Adipose tissue (tissue), 3 donors: ENCODE measurements around the gene ATP9B. TPM values are rescaled to one million over a fixed set of nuclear protein-coding genes. Genes with fewer than 3 reads are reported as not detected.

ENCODE experiments used
- H3K27ac ChIP-seq: one replicate; pipeline ENCODE4 v1.5.1; 2013; ENCODE audit warnings: low read depth, low read length
- WGBS, 3 donors: extraction: QIAGEN DNeasy Blood & Tissue Kit; methylation state at CpG; one replicate each; pipeline ENCODE4 v1.1.7; 2013; 5-methylcytosine and 5-hydroxymethylcytosine counted together
- polyA plus RNA-seq, 3 donors: library from polyadenylated mRNA; stranded (reverse); fragments of 200-250 nt; gene quantifications; one replicate each; pipeline ENCODE4 v1.2.3, GENCODE V29; 2013
- donor health status: healthy with polysubstance abuse.
- donor health status: Bipolar disorder and iron deficiency.
- donor health status: healthy.

ATP9B gene
- polyA plus RNA-seq, 3 donors: 7.3 to 13.5 (median 9.3) TPM

DNA sequence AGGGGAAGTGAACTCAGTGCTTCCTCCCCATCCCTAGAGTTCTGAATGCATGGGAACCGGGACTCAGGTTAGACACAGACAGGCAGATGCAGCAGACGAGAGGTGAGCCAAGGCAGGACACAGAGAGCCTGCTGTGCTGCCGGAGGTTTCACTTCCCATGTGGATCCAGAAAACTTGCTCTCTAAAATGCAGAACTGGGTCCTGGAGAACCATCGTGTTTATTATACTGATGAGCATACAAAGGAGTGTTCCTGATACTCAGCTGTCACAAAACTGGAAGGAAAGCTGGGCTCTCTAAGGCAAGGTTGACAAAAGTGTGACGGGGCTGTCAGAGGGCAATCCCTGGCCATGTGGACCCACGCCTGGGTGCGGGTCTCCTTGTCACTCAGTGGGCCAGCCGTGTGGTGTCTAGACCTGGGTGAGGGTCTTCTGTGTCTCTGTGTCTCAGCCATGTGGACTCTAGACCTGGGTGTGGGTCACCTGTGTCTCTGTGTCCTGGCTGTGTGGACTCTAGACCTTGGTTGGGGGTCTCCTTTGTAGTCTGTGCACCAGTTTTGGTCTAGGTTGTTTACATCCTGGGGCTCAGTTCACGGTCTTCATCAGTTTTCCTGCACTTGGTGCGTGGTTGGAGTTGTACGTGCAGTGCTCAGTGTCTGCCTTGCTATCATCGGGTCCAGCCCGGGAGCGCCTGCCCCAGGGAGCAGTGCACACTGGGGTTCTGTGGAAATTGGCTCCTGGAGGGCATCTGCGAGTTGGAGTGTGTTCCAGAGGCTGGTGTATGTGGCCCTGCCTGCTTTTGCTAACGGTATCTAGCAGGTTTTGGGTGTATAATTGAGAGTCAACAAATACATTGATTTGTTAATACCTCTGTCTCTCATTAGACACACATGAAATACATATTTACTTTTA lies 141.1 kb downstream of the ATP9B start:
- WGBS, 3 donors: 90 to 94% (median 94%) methylated on average over 16 of the region's 16 CpGs
- no peak overlapping the region for H3K27ac ChIP-seq

DNA sequence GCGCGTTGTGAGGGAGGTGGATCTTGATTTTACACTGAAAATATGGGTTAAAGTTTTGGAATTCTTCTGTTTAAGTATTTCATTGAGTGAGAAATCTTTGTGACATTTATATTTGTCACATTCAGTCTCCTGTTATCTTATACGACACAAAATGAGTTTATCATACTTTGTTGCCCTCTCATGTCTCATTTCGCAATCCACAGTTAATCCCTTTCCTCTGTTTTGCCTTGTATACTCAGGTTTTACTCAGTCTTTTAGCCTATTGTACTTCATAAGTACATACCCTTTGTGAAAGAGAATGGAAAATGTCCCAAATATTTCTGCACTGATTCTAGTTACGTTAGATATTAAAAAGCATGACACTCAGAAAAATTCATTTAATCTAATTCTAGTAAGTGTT lies 142.7 kb downstream of the ATP9B start:
- no peak overlapping the region for H3K27ac ChIP-seq
- 80 to 87% (median 83%) methylated on average over 5 of the region's 5 CpGs for whole genome bisulfite sequencing, 3 donors

DNA sequence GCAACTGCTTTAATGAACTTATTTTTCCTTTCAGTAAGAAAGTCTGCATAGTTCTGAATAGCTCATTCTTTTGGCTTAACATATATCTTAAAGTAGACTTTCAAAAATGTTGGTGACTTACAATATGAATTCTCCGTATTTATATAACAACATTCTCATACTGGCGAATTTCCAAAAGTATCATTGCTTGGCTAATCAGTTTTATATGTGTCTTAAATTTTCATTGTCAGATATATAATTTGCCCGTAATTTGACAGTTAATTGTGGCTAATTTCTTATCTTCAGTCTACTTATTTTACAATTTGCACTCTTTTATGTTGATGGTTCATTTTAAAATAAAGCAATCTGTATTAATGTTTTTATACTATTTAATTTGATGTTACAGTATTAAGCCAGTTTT lies 144.9 kb downstream of the ATP9B start:
- no peak overlapping the region for H3K27ac ChIP-seq
- 93 to 96% (median 95%) methylated on average over 3 of the region's 3 CpGs for WGBS, 3 donors

DNA sequence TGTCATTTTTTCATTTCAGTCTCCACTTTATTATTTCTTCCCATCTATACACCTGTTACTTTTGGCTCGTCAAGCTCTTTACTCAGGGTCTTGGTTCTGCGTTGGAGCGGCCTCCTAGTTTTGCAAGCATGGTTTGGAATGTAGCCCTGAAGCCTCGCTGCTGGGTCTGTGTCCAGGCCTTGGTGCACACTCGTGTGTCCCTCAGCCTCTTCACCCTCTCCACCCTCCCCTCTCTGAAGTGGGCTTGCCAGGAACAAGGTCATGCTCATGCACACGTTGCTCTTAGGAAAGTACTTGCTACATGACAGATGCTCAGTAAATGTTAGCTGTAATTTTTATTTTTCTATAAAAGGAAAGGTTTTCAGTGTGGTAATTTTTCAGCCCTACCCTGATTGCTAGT lies 147.0 kb downstream of the ATP9B start:
- H3K27ac ChIP-seq: no peak overlapping the region
- 76 to 85% (median 81%) methylated on average over 6 of the region's 6 CpGs for WGBS, 3 donors

DNA sequence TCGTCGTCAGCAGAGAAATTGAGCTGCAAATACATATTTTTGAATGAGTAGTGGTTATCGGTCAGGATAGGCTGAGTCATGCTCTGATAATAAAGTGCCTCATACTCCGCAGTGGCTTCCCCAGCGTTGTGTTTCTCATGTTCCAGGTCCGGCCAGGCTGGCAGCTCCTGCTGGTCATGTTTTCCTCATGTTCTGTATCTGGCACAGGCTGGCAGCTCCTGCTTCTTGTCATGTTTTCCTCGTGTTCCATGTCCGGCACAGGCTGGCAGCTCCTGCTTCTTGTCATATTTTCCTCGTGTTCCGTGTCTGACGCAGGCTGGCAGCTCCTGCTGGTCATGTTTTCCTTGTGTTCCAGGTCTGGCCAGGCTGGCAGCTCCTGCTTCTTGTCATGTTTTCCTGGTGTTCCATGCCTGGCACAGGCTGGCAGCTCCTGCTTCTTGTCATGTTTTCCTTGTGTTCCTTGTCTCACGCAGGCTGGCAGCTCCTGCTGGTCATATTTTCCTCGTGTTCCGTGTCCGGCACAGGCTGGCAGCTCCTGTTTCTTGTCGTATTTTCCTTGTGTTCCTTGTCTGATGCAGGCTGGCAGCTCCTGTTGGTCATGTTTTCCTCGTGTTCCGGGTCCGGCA lies 148.9 kb downstream of the ATP9B start:
- 93 to 96% (median 96%) methylated on average over 19 of the region's 19 CpGs for WGBS, 3 donors
- H3K27ac ChIP-seq: no peak overlapping the region

DNA sequence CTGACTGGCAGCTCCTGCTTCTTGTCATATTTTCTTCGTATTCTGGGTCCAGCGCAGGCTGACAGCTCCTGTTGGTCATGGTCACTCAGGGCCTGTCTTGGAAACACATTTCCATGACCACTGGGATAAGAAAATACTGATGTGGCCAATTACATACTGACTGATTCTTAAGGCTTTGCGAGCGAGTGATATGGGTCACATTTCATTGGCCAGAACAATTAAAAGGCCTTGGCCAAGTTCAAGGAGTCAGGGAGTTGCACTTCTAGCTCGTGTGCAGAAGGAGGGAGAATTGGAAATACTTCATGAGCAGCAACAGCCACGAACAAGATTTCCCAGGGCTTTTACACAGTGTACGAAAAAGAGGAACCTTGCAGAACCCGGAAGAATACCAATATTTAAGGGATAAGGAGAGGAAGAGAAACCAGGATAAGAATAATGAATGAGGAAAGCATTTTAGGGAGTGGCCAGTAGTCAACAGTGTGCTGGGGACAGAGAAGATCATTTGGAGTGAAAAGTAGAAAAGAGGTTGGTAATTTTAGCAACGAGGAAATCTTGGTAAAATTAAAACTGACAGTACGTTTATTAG lies 149.5 kb downstream of the ATP9B start:
- H3K27ac ChIP-seq: no peak overlapping the region
- 71 to 88% (median 79%) methylated on average over 10 of the region's 10 CpGs for WGBS, 3 donors

DNA sequence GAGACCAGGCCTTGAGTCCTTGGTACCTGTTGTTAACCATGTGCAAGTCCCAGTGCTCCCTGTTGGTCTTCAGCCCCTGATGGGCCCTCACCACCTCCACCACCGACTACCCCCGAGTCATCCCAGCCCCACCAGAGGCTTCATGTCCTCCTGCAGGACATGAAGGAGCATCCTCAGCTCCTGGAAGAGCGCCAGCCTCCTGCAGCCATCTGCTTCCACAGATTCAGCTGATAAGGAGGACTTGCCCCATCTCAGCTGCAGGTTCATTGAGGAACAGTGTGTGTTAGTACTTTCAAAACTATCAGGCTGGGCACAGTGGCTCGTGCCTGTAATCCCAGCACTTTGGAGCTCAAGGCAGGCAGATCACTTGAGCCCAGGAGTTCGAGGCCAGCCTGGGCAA lies 151.9 kb downstream of the ATP9B start:
- WGBS, 3 donors: 93 to 95% (median 93%) methylated on average over 5 of the region's 5 CpGs
- H3K27ac ChIP-seq: no peak overlapping the region

DNA sequence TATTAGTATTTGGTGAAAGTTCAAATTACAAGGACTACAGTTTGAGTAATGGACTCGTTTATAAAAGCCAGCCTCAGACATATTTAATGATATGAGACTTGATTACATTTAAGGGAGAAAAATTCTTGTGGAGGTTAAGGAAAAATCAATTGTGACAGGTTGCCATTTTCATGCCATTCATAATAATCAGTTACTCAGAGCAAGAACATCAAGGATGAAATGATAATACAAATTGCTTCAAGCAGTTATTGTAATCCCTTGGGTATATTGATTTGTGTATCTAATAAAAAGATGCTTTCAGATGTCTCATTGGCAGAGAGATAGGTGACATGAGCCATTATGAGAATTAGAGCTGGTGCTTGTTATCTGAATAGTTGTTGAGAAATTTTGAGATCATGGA lies 153.6 kb downstream of the ATP9B start:
- H3K27ac ChIP-seq: no peak overlapping the region
- WGBS, 3 donors: 60 to 94% (median 87%) methylated on average over 1 of the region's 1 CpG

DNA sequence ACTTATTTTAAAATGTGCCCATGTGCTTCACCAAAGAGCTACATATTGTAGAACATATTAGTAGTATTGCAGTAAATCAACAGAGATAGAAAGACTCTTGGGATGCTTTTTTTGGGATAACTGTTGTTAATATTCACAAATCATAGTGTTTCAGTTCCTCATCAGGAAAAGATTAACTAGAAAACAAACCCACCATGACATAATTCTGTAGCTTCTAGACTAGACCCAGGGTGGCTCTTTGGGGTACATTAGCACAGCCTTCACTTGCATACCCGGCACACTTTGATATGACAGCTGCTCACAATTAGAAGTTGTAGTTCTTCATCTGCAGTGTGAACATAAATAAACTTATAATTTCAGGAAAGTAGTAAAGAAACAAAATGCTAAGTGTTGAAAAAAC lies 154.2 kb downstream of the ATP9B start:
- WGBS, 3 donors: 96 to 99% (median 97%) methylated on average over 1 of the region's 1 CpG
- no peak overlapping the region for H3K27ac ChIP-seq

DNA sequence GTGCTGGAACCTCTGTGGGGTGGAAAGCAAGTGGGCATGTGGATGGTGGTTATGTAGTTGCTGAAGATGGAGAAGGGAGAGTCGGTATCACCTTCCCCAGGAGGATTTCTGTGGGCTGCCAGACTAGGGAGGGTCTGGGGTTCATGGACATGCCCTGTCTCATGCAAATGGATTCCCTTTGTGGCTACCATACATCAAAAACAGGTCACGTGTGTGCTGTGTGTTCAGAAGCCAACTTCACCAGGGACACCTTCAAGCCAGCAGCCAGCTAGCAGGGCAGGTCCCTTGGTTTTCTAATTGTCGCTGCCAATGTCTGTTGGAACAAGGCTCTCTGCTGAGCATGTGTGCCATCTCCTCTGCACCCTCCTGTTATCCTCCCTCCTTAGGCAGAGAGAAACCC lies 155.2 kb downstream of the ATP9B start:
- H3K27ac ChIP-seq: no peak overlapping the region
- 90 to 94% (median 94%) methylated on average over 3 of the region's 3 CpGs for WGBS, 3 donors

DNA sequence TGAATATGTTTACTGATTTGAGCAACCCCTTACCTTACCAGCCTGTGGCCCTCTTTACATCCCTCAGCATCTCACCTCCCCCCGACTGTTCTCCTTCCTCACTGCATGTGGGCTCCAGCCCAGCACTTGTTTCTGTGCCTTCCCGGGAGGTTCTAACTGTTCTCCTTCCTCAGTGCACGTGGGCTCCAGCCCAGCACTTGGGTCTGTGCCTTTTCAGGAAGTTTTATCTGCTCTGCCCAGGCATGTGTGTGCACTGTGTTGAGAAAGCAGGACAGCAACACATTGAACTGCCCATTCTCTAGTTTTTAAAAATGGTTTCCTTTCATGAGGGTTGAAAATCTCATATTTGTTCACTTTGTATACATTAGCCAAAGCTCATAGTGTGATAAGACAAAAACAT lies 158.4 kb downstream of the ATP9B start:
- WGBS, 3 donors: 51 to 73% (median 55%) methylated on average over 3 of the region's 3 CpGs
- no peak overlapping the region for H3K27ac ChIP-seq

DNA sequence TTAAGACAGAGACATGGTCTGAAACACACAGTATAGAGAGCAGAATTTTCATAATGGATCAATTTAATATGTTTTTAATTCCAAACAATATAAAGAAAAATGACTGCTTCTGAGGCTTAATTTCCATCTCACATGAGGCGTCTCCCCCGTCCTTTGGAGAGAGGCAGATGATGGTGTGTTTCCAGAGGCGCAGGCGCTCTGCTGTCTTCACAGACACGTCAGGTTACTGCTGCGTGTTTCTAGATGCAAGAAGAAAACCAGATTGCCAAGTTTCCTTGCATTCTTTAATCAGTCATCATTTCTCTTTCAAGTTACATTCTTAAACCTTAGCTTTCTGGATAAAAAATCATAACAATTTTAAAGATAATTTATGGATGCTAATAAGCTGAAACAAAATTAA lies 160.2 kb downstream of the ATP9B start:
- H3K27ac ChIP-seq: no peak overlapping the region
- 93 to 95% (median 95%) methylated on average over 6 of the region's 6 CpGs for WGBS, 3 donors

DNA sequence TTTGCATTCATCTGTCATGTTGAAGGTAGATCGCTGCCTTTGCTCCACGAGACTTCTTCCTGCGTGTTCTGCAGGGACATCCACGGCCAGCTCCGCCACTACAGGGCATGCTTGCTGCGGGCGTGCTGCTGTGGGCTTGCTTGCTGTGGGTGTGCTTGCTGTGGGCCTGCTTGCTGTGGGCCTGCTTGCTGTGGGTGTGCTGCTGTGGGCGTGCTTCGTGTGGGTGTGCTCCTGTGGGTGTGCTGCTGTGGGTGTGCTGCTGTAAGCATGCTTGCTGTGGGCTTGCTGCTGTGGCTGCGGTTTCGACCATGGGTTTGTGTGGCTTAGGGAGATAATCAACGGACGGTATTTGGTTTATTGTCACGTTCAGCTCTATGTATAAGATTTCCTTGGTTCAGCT lies 165.2 kb downstream of the ATP9B start:
- H3K27ac ChIP-seq: no peak overlapping the region
- WGBS, 3 donors: 95 to 99% (median 96%) methylated on average over 14 of the region's 14 CpGs

DNA sequence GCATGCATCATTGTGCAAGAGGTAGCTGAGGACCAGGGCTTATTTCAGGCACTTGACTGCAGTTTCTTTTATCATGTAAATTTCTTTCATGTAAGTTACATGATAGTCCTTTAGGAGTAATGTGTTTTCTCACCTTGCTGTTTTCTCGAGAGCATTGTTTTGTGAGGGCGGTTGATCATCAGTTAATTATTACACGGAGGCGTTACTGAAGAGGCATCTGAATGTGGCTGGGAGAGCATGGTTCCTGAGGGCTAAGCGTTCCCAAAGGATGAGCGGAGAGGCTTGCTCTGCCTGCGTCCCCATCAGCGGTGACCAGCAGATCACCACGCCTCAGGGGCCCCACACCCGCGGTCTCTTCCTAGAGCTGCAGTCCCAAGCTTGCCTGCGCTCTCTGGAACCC lies 170.4 kb downstream of the ATP9B start:
- no peak overlapping the region for H3K27ac ChIP-seq
- 89 to 97% (median 95%) methylated on average over 12 of the region's 12 CpGs for WGBS, 3 donors

DNA sequence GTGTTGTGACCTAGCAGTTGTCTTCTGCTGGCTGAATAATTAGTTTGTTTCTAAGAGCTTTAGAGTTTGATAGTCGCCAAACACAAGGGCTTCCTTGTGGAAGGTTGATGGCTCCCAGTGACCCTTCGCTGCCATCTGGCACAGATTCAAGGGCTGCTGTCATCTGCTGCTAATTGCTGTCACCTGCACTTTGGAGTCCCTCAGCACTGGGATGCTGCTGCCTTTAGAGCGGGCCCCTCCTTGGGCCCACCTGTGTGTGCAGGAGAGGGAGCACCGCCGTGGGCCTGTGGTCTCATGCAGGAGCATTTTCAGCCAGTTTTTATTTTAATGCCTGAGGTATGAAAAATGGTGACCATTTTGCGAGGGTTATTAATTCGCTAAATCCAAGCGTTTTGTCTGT lies 172.6 kb downstream of the ATP9B start:
- WGBS, 3 donors: 87 to 94% (median 91%) methylated on average over 8 of the region's 8 CpGs
- H3K27ac ChIP-seq: no peak overlapping the region

DNA sequence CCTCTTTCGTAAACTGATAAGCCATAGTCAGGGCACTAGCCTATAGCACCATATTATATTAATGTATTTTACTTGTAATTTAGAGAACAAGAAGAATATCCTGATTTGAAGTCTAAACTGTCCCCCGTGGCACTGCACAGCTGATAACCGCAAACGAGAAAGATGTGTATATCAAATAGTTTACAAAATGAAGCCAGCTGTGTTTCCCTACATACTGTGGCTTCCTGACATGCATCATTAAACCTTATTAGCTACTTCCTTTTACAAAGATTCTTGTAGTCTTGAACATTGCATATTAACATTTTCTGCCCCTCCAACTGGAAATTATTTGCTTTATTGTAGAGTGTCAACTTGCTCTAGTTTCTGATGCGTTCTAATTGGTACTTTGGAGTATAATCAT lies 173.1 kb downstream of the ATP9B start:
- WGBS, 3 donors: 71 to 78% (median 77%) methylated on average over 5 of the region's 5 CpGs

DNA sequence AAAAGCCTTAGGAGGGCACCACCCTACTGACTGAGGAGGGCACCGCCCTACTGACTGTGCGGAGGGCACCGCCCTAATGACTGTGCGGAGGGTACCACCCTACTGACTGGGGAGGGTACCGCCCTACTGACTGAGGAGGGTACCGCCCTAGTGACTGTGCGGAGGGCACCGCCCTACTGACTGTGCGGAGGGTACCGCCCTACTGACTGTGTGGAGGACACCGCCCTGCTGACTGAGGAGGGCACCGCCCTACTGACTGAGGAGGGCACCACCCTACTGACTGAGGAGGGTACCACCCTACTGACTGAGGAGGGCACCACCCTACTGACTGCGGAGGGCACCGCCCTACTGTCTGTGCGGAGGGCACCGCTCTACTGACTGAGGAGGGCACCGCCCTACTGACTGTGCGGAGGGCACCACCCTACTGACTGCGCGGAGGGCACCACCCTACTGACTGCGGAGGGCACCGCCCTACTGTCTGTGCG lies 176.4 kb downstream of the ATP9B start:
- no peak overlapping the region for H3K27ac ChIP-seq
- 83 to 94% (median 87%) methylated on average over 22 to 23 of the region's 23 CpGs for WGBS, 3 donors

More for the DNA sequence above, 173.1 kb downstream of the ATP9B start:
- H3K27ac ChIP-seq: no peak overlapping the region

DNA sequence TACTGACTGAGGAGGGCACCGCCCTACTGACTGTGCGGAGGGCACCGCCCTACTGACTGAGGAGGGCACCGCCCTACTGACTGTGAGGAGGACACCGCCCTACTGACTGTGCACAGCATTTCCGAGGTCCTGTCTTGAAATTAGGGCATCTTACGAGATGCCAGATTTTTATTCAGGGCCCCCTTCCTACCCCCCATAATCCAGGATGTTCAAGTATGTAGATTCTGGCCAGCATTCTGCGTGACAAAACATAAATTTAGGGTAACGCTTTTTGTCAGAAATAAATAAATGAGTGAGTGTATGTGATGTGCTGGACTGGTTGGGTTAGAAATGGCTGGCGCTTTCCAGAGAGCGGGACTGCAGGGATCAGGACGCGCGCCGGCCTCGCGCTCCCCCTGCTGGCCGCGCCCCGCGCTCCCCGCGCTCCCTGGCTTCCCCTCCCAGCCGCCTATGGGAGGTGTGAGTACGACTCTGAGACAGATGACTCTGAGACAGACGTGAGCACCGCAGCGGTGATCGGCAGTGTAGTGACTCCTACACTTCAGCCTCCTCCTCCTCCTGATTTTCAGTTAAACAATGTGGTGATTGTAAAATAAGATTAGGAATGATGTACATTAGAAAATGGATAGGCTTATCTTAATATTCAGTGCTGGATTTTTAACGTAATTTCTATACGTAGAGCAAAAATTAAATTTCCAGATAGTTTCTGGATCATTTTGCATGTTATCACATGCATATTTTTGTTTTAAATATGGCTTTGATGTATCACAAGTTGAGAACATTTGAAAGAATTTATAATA lies 177.3 kb downstream of the ATP9B start:
- WGBS, 3 donors: 15 to 22% (median 15%) methylated on average over 29 to 31 of the region's 31 CpGs
- no peak overlapping the region for H3K27ac ChIP-seq
